Gastrocnemius medialis (tissue), 4 donors: Measurements from ENCODE around the gene PHLPP2. TPM values are rescaled to one million over a fixed set of nuclear protein-coding genes. Genes with fewer than 3 reads are reported as not detected.

Source experiments
- ATAC-seq, 2 donors: fragments of 150-250 bp; one replicate each; pipeline ENCODE4 v1.9.1; 2016
- DNase-seq, 2 donors: peaks; one replicate each; pipeline ENCODE4 v3.0.0-alpha.2; 2019
- H3K27ac ChIP-seq, 4 donors: fragments of 200-600 bp; sonication (generic); 1 replicate in 1 of 4; 2 replicates in 3 of 4; pipeline ENCODE4 v1.5.1; 2016 to 2018; ENCODE audit warnings: mild to moderate bottlenecking in 2 of 4, moderate library complexity in 1 of 4
- H3K27me3 ChIP-seq, 3 donors: fragments of 200-600 bp; sonication (generic) in 2 of 3; 1 replicate in 1 of 3; 2 replicates in 2 of 3; pipeline versions ENCODE4 v1.5.1 to v1.6.0; 2016 to 2019; ENCODE audit warnings: mild to moderate bottlenecking in 1 of 3, moderate library complexity in 1 of 3
- H3K36me3 ChIP-seq, 2 donors: fragments of 200-600 bp; sonication (generic) in 1 of 2; one replicate each; pipeline ENCODE4 v1.5.1; 2017 to 2018
- H3K4me1 ChIP-seq, 2 donors: fragments of 200-600 bp; sonication (generic) in 1 of 2; one replicate each; pipeline ENCODE4 v1.5.1; 2016 to 2017; ENCODE audit warnings: mild to moderate bottlenecking in 2 of 2
- H3K4me3 ChIP-seq, 4 donors: fragments of 200-600 bp; sonication (generic) in 3 of 4; 1 replicate in 1 of 4; 2 replicates in 3 of 4; pipeline ENCODE4 v1.5.1; 2016 to 2019; ENCODE audit warnings: mild to moderate bottlenecking in 2 of 4
- H3K9me3 ChIP-seq, 3 donors: fragments of 200-600 bp; sonication (generic) in 2 of 3; 1 replicate in 1 of 3; 2 replicates in 2 of 3; pipeline ENCODE4 v1.5.1; 2016 to 2019
- CTCF ChIP-seq, 5 experiments: fragments of 450-650 bp in 3 of 5; fragments of 200-600 bp in 2 of 5; sonication (generic) in 2 of 5; IDR thresholded peaks in 4 of 5; conservative IDR thresholded peaks in 1 of 5; 1 replicate in 4 of 5; 2 replicates in 1 of 5; pipeline ENCODE4 v1.5.1; 2016 to 2019; ENCODE audit warnings: antibody characterized with exemption in 5 of 5, mild to moderate bottlenecking in 3 of 5, moderate library complexity in 3 of 5
- POLR2A ChIP-seq, 2 donors: fragments of 450-650 bp; IDR thresholded peaks; one replicate each; pipeline ENCODE4 v1.6.1; 2017; ENCODE audit warnings: antibody characterized with exemption in 2 of 2, mild to moderate bottlenecking in 2 of 2, moderate library complexity in 2 of 2
- in situ Hi-C, 4 donors: fragments of 200-750 bp; cut with MboI; loops; one replicate each; pipeline versions ENCODE4 v1.15.0 to v1.8.0; 2017; ENCODE audit warnings: low sequenced_read_pairs in 4 of 4
- intact Hi-C: fragments of 100-400 bp; cut with DNase I; formaldehyde crosslinking; loops from one replicate; pipeline ENCODE4 v1.15.1; 2023; ENCODE audit warnings: low total_unique reads
- total RNA-seq, 4 donors: library from RNA; depleted of rRNA; stranded (reverse); fragments of >200 nt; gene quantifications; one replicate each; pipeline versions ENCODE4 v1.1.0 to v1.2.3, GENCODE V29; 2016

The PHLPP2 gene
- total RNA-seq, 4 donors from 2014 or later = 4.5 to 9.1 (median 5.0) TPM

- Histone ChIP-seq H3K27ac (no peak overlapping the region), H3K36me3 (peaks cover 0 to 60% of the 10 kb centered on the region in 2 donors), H3K4me3 (no peak overlapping the region), H3K4me1 (no peaks in the 10 kb centered on the region), H3K27me3 (no peaks in the 10 kb centered on the region), H3K9me3 (no peaks in the 10 kb centered on the region)
- in situ Hi-C loops (no loop called here), intact Hi-C loops (no loop called here)
- ATAC-seq = no peak
- TF ChIP-seq POLR2A (IDR thresholded peaks at IDR 0.05) = no peak
- TF ChIP-seq CTCF (IDR thresholded peaks at IDR 0.05 in 4 of 5, conservative IDR thresholded peaks at IDR 0.05 in 1 of 5) = no peak
- no peak for DNase-seq
Observed at GRCh38 chr16:71659471-71659870, 65.0 kb downstream of the PHLPP2 start.

- no peaks in the 10 kb centered on the region for H3K9me3 ChIP-seq
- ATAC-seq = no peak
- in situ Hi-C loops = no loop called here
- DNase-seq = no peak
- no peak overlapping the region for H3K4me3 ChIP-seq
- TF ChIP-seq POLR2A (IDR thresholded peaks at IDR 0.05) (no peak), CTCF (IDR thresholded peaks at IDR 0.05 in 4 of 5, conservative IDR thresholded peaks at IDR 0.05 in 1 of 5) (no peak)
- H3K36me3 ChIP-seq = peaks cover 0 to 57% of the 10 kb centered on the region in 2 donors
- H3K27me3 ChIP-seq = no peaks in the 10 kb centered on the region
- intact Hi-C loops = no loop called here
- no peaks in the 10 kb centered on the region for H3K4me1 ChIP-seq
- no peak overlapping the region for H3K27ac ChIP-seq
Observed at GRCh38 chr16:71658771-71659170, 65.7 kb downstream of the PHLPP2 start.

GRCh38 chr16:71649704-71650103 lies 74.8 kb downstream of the PHLPP2 start:
- TF ChIP-seq POLR2A (IDR thresholded peaks at IDR 0.05) (no peak), CTCF (IDR thresholded peaks at IDR 0.05 in 4 of 5, conservative IDR thresholded peaks at IDR 0.05 in 1 of 5) (no peak)
- DNase-seq (no peak), ATAC-seq (no peak)
- Histone ChIP-seq H3K4me3 (no peak overlapping the region), H3K4me1 (no peaks in the 10 kb centered on the region), H3K9me3 (no peaks in the 10 kb centered on the region), H3K36me3 (peaks cover 0 to 46% of the 10 kb centered on the region in 2 donors), H3K27ac (no peak overlapping the region), H3K27me3 (no peaks in the 10 kb centered on the region)
- in situ Hi-C loops = no loop called here
- intact Hi-C loops = no loop called here

- Histone ChIP-seq H3K27ac (no peak overlapping the region), H3K36me3 (peaks cover 0 to 39% of the 10 kb centered on the region in 2 donors), H3K4me1 (no peaks in the 10 kb centered on the region), H3K4me3 (no peak overlapping the region), H3K27me3 (no peaks in the 10 kb centered on the region), H3K9me3 (no peaks in the 10 kb centered on the region)
- TF ChIP-seq POLR2A (IDR thresholded peaks at IDR 0.05) (no peak), CTCF (IDR thresholded peaks at IDR 0.05 in 4 of 5, conservative IDR thresholded peaks at IDR 0.05 in 1 of 5) (no peak)
- DNase-seq (no peak), ATAC-seq (no peak)
- in situ Hi-C loops = no loop called here
- intact Hi-C loops = no loop called here
Observed at GRCh38 chr16:71648921-71649320, 75.6 kb downstream of the PHLPP2 start.

GRCh38 chr16:71648162-71648561 lies 76.3 kb downstream of the PHLPP2 start:
- in situ Hi-C loops (no loop called here), intact Hi-C loops (no loop called here)
- Histone ChIP-seq H3K4me3 (no peak overlapping the region), H3K36me3 (peaks cover 0 to 34% of the 10 kb centered on the region in 2 donors), H3K27ac (no peak overlapping the region), H3K9me3 (no peaks in the 10 kb centered on the region), H3K4me1 (no peaks in the 10 kb centered on the region), H3K27me3 (no peaks in the 10 kb centered on the region)
- TF ChIP-seq POLR2A (IDR thresholded peaks at IDR 0.05) (no peak), CTCF (IDR thresholded peaks at IDR 0.05 in 4 of 5, conservative IDR thresholded peaks at IDR 0.05 in 1 of 5) (no peak)
- ATAC-seq (no peak), DNase-seq (no peak)
